ENCODE results near the gene SYT6.

DNA sequence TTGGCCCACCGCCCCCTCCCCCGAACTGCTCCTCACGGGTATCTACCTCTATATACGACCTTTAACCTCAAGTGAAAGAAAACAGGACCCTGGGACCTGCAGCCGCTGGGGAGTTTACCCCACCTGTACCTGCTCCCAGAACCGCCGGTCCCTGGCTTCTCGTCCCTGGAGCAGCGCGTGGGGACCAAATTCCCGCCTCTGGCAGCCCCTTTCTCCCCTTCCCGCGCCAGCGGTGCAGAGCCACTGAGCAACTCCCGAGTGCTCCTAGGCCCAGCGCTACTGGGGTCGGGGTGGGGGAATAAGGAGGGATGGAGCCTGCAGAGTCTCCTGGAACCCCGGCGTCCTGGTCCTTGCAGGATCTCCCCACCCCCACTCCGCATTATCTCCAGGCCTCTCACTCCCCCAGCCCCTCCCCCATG, 1.6 kb downstream of the SYT6 start:
- TF ChIP-seq, protein P1, sequence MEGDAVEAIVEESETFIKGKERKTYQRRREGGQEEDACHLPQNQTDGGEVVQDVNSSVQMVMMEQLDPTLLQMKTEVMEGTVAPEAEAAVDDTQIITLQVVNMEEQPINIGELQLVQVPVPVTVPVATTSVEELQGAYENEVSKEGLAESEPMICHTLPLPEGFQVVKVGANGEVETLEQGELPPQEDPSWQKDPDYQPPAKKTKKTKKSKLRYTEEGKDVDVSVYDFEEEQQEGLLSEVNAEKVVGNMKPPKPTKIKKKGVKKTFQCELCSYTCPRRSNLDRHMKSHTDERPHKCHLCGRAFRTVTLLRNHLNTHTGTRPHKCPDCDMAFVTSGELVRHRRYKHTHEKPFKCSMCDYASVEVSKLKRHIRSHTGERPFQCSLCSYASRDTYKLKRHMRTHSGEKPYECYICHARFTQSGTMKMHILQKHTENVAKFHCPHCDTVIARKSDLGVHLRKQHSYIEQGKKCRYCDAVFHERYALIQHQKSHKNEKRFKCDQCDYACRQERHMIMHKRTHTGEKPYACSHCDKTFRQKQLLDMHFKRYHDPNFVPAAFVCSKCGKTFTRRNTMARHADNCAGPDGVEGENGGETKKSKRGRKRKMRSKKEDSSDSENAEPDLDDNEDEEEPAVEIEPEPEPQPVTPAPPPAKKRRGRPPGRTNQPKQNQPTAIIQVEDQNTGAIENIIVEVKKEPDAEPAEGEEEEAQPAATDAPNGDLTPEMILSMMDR (IDR thresholded peaks at IDR 0.05) = no peak
- TF ChIP-seq POLR2AphosphoS5 (IDR thresholded peaks at IDR 0.05; ENCODE audit: low read depth, low read length) (no peak), TCF7L2 (IDR thresholded peaks at IDR 0.05; ENCODE audit: low read depth, low read length) (no peak)
- TF ChIP-seq, protein P2, sequence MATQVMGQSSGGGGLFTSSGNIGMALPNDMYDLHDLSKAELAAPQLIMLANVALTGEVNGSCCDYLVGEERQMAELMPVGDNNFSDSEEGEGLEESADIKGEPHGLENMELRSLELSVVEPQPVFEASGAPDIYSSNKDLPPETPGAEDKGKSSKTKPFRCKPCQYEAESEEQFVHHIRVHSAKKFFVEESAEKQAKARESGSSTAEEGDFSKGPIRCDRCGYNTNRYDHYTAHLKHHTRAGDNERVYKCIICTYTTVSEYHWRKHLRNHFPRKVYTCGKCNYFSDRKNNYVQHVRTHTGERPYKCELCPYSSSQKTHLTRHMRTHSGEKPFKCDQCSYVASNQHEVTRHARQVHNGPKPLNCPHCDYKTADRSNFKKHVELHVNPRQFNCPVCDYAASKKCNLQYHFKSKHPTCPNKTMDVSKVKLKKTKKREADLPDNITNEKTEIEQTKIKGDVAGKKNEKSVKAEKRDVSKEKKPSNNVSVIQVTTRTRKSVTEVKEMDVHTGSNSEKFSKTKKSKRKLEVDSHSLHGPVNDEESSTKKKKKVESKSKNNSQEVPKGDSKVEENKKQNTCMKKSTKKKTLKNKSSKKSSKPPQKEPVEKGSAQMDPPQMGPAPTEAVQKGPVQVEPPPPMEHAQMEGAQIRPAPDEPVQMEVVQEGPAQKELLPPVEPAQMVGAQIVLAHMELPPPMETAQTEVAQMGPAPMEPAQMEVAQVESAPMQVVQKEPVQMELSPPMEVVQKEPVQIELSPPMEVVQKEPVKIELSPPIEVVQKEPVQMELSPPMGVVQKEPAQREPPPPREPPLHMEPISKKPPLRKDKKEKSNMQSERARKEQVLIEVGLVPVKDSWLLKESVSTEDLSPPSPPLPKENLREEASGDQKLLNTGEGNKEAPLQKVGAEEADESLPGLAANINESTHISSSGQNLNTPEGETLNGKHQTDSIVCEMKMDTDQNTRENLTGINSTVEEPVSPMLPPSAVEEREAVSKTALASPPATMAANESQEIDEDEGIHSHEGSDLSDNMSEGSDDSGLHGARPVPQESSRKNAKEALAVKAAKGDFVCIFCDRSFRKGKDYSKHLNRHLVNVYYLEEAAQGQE (IDR thresholded peaks at IDR 0.05; ENCODE audit: insufficient read depth in 1 of 2, low read depth in 2 of 2, low read length in 1 of 2) = no peak

All from Panc1 (cell line).